GM12874 (cell line): ENCODE data around the gene ELAVL3.
A peak's percentile ranks its signal among the peaks of the same experiment; 100 is the strongest.

Experiments
- TF ChIP-seq, protein P1 (sequence below): IDR thresholded peaks from 2 replicates; pipeline ENCODE4 v1.5.1; 2011; ENCODE audit warnings: low read depth, mild to moderate bottlenecking, control low read depth, low read length, moderate library complexity; ENCODE audit not compliant: insufficient read depth

ELAVL3 gene

DNA sequence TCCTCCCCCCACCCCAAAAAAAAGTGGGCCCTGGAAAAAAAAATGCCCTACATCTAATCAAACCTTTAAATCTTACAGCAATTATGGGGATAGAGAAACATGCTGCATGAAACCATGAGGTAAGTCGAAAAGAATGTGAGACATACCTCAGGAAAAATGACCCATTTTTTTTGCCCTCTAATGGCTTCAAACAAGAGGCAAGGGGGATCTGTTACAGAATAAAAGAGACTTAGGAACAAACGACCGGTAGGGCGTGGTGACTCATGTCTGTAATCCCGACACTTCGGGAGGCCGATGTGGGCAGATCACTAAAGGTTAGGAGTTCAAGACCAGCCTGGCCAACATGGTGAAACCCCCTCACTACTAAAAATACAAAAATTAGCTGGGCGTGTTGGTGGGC is 70.2 kb downstream of the ELAVL3 start:
- TF ChIP-seq, protein P1, sequence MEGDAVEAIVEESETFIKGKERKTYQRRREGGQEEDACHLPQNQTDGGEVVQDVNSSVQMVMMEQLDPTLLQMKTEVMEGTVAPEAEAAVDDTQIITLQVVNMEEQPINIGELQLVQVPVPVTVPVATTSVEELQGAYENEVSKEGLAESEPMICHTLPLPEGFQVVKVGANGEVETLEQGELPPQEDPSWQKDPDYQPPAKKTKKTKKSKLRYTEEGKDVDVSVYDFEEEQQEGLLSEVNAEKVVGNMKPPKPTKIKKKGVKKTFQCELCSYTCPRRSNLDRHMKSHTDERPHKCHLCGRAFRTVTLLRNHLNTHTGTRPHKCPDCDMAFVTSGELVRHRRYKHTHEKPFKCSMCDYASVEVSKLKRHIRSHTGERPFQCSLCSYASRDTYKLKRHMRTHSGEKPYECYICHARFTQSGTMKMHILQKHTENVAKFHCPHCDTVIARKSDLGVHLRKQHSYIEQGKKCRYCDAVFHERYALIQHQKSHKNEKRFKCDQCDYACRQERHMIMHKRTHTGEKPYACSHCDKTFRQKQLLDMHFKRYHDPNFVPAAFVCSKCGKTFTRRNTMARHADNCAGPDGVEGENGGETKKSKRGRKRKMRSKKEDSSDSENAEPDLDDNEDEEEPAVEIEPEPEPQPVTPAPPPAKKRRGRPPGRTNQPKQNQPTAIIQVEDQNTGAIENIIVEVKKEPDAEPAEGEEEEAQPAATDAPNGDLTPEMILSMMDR, result no peak

DNA sequence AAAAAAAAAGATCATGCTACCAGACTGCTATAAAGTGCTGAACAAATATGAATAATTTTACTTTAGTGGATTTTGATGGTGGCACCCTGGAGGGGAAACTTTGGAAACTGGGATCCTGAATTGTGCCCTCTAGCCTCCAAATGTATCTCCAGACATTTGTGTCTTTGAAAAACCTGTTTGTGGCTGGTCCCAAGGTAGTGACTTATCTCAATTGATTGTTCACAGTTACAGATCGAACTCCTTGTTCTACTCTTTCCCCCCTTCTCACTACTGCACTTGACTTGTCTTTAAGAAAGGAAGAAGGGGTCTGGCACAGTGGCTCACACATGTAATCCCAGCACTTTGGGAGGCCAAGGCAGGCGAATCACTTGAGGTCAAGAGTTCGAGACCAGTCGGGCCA is 72.3 kb downstream of the ELAVL3 start:
- TF ChIP-seq, protein P1, result no peak

DNA sequence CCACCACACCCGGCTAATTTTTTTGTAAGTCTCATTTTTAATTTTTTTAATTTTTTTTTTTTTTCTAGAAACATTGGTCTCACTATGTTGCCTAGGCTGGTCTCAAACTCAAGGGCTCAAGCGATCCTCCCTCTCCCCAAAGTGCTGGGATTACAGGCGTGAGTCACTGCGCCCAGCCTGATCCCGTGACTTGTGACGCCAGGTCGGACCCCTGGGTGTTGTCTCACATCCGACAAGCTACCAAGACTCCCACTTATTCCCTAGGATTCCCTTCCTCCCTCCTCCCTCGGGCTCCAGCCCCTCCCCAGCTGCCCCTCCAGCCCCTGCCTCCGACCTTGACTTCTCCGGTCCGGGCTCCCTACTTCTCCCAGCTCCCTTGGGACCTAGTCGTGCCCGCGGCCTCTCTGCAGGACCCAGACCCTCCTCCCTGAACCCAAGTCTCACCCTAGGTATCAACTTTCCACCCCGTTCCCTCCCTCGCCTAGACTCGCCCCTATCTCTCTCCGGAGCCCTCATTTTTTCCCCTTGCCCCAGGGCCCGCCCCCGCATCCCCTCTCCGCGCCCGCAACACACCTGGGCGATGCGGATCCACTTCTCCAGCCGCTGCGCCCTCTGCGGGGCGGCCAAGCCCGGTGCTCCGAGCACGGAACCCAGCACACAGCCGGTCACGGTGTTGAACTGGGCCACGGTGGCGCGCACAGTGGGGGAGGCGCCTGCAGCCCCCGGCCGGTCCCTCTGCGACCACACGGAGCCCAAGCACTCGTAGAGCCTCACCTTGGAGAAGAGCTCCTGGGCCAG is 74.8 kb downstream of the ELAVL3 start:
- TF ChIP-seq, protein P1, result 0 out of 2 replicates have a peak, but pooled peaks have one; percentile 9

DNA sequence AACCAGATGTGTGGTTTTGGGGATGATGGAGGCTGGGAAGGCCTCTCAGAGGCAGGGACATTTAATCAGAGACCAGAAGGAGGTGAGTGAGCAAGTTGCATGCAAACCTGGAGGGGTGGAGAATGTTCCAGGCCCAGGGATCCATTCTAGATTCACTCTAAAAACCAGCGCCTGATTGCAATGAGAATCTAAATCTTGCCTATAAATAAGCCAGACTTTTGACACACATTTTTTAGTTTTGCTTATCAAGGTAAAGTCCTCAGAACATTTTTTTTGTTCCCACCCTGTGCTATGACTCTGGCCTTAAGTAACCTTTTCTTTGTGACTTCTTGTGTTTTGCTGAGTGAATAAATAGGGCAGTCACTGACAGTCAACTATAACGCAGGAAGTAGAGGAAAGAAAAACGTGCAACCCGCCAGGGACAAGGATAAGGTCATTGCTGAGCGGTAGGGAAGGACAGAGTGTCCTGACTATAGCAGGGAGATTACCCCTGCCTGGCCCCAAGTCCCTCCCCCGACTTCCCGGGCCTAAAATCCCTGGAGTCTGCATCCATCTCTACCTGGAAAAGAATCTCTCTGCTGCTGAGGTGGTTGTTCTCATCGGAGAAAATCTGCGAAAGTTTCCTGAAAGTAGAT is 76.1 kb downstream of the ELAVL3 start:
- TF ChIP-seq, protein P1, result no peak

DNA sequence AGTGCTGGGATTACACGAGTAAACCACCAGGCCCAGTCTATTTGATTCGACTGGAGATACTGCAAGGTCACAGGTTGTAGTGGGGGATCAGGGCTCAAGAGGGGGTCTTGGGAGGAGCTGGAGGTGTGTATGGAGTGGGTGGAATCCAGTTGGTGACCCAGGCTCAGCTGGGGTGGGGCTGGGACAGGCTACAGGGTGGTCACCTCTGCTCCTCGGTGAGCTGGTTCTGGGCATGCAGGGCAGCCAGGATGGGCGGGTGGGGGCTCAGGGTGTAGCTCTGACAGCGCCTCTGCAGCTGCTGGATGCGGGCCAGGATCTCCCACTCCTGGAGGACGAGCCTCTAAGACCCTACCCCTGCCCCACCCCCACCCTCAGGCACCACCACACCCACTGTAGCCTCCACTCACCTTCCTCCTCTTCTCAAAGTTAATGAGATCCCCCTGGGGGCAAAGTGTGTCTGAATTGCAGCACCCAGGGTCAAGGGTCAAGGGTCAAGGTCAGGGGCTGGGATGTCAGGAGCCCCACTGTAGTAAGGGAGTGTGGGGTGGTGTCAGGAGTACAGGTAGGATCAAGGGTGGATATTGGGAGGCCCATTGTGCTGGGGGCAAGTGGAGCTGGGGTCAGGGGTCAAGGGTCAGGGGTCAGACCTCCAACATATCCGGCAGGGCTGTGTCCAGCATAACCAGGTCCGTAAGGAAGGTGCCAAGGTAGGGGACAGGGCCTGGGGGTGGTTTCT is 78.9 kb downstream of the ELAVL3 start:
- TF ChIP-seq, protein P1, result no peak
